GM19240 (cell line): Measurements from ENCODE around the gene FUT8.

ENCODE experiments used
- DNase-seq: peaks from one replicate; pipeline ENCODE4 v3.0.0; 2011; ENCODE audit warnings: low spot score; ENCODE audit not compliant: insufficient read length

The FUT8 gene

GRCh38 chr14:65412032-65412846 is at the start of gene FUT8:
Gene FUT8 (plus strand): TSS chr14:65412730. CDS start chr14:65561564, 148,834 bp downstream.
- DNase-seq = peak; percentile 38

- DNase-seq = no peak
Observed at GRCh38 chr14:65366802-65367565, 45.5 kb upstream of the FUT8 start.

GRCh38 chr14:65369560-65369959 is 43.0 kb upstream of the FUT8 start:
- no peak for DNase-seq

GRCh38 chr14:65370801-65371248 is 41.7 kb upstream of the FUT8 start:
- DNase-seq = no peak

- DNase-seq = no peak
Observed at GRCh38 chr14:65371784-65372183, 40.7 kb upstream of the FUT8 start.

GRCh38 chr14:65373016-65373670 is 39.4 kb upstream of the FUT8 start:
- no peak for DNase-seq

- no peak for DNase-seq
Observed at GRCh38 chr14:65373671-65374039, 38.9 kb upstream of the FUT8 start.

GRCh38 chr14:65377576-65377975 is 35.0 kb upstream of the FUT8 start:
- no peak for DNase-seq

- no peak for DNase-seq
Observed at GRCh38 chr14:65382586-65382985, 29.9 kb upstream of the FUT8 start.

GRCh38 chr14:65387171-65387570 is 25.4 kb upstream of the FUT8 start:
- no peak for DNase-seq

GRCh38 chr14:65387628-65388027 is 24.9 kb upstream of the FUT8 start:
- DNase-seq = no peak

GRCh38 chr14:65392296-65392695 is 20.2 kb upstream of the FUT8 start:
- no peak for DNase-seq

GRCh38 chr14:65396082-65396910 is 16.2 kb upstream of the FUT8 start:
- DNase-seq = no peak

GRCh38 chr14:65403231-65403630 is 9.3 kb upstream of the FUT8 start:
- no peak for DNase-seq

GRCh38 chr14:65408113-65408512 is 4.4 kb upstream of the FUT8 start:
- DNase-seq = no peak

- DNase-seq = no peak
Observed at GRCh38 chr14:65410640-65411039, 1.9 kb upstream of the FUT8 start.

- DNase-seq = peak; percentile 66
Observed at GRCh38 chr14:65411656-65412031, 886 bp upstream of the FUT8 start.

- no peak for DNase-seq
Observed at GRCh38 chr14:65412856-65413738, 567 bp downstream of the FUT8 start.

- DNase-seq = no peak
Observed at GRCh38 chr14:65413739-65414045, 1.2 kb downstream of the FUT8 start.

- no peak for DNase-seq
Observed at GRCh38 chr14:65414961-65415589, 2.5 kb downstream of the FUT8 start.
